Breast epithelium (tissue), 3 donors: ENCODE data around the gene RPLP1.
"Not testable (repeated sequence)": the region's sequence is repeated elsewhere in the genome, so short reads cannot be mapped to it uniquely, and the experiment has no call there.

ENCODE experiments used
- POLR2A ChIP-seq: fragments of 450-650 bp; IDR thresholded peaks from one replicate; pipeline ENCODE4 v1.6.1; 2016; ENCODE audit warnings: antibody characterized with exemption, mild to moderate bottlenecking, moderate library complexity
- POLR2AphosphoS5 ChIP-seq, 3 donors: sonication (generic); formaldehyde crosslinking; IDR thresholded peaks; one replicate each; pipeline ENCODE4 v1.6.1; 2017; ENCODE audit warnings: antibody characterized with exemption in 3 of 3
- TF ChIP-seq, protein P1 (sequence below), 3 donors: fragments of 450-650 bp; IDR thresholded peaks; one replicate each; pipeline ENCODE4 v1.5.1; 2016 to 2017; ENCODE audit warnings: antibody characterized with exemption in 3 of 3, mild to moderate bottlenecking in 3 of 3, moderate library complexity in 3 of 3

DNA sequence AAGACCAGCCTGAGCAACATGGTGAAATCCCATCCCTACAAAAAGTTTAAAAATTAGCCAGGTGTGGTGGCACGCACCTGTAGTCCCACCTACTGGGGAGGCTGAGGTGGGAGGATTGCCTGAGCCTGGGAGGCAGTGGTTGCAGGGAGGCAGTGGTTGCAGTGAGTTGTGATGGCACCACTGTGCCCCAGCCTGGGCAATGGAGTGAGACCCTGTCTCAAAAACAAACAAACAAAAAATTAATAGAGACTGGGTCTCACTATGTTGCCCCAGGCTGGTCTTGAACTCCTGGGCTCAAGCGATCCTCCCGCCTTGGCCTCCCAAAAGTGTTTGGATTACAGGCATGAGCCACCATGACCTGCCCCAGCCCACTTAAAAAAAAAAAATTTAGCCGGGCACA, 2.4 kb upstream of the RPLP1 start:
- not testable (repeated sequence) for TF ChIP-seq POLR2AphosphoS5 (IDR thresholded peaks at IDR 0.05); POLR2A
- TF ChIP-seq, protein P1, sequence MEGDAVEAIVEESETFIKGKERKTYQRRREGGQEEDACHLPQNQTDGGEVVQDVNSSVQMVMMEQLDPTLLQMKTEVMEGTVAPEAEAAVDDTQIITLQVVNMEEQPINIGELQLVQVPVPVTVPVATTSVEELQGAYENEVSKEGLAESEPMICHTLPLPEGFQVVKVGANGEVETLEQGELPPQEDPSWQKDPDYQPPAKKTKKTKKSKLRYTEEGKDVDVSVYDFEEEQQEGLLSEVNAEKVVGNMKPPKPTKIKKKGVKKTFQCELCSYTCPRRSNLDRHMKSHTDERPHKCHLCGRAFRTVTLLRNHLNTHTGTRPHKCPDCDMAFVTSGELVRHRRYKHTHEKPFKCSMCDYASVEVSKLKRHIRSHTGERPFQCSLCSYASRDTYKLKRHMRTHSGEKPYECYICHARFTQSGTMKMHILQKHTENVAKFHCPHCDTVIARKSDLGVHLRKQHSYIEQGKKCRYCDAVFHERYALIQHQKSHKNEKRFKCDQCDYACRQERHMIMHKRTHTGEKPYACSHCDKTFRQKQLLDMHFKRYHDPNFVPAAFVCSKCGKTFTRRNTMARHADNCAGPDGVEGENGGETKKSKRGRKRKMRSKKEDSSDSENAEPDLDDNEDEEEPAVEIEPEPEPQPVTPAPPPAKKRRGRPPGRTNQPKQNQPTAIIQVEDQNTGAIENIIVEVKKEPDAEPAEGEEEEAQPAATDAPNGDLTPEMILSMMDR (IDR thresholded peaks at IDR 0.05): not testable (repeated sequence)
